HepG2 (cell line): ENCODE measurements around the gene VEGFA. TPM values are rescaled to one million over a fixed set of nuclear protein-coding genes. Genes with fewer than 3 reads are reported as not detected.
A peak's percentile ranks its signal among the peaks of the same experiment; 100 is the strongest.

ENCODE experiments used
- ARNTL ChIP-seq: sonication (generic); formaldehyde crosslinking; IDR thresholded peaks from 2 replicates; pipeline ENCODE4 v1.4.0; 2020; ENCODE audit warnings: mild to moderate bottlenecking, missing genetic modification reagents
- ATM ChIP-seq: fragments of 450-650 bp; IDR thresholded peaks from 2 replicates; pipeline ENCODE4 v1.7.1; 2017; ENCODE audit warnings: mild to moderate bottlenecking, borderline replicate concordance
- CC2D1A ChIP-seq: sonication (generic); formaldehyde crosslinking; IDR thresholded peaks from 2 replicates; pipeline ENCODE4 v1.8.1; 2023; ENCODE audit warnings: mild to moderate bottlenecking, missing genetic modification reagents
- GABPA ChIP-seq, 2 experiments: IDR thresholded peaks; 2 replicates each; pipeline ENCODE4 v1.6.1; 2011 to 2016; ENCODE audit warnings: low read depth in 2 of 2, low read length in 1 of 2, missing biosample characterization in 1 of 2, missing genetic modification characterization in 1 of 2
- SATB2 ChIP-seq: sonication (generic); formaldehyde crosslinking; IDR thresholded peaks from 2 replicates; pipeline ENCODE4 v1.5.0; 2020; ENCODE audit warnings: missing genetic modification reagents
- SPEN ChIP-seq: sonication (generic); formaldehyde crosslinking; IDR thresholded peaks from 2 replicates; pipeline ENCODE4 v1.5.1; 2020; ENCODE audit warnings: low read depth, mild to moderate bottlenecking, missing genetic modification reagents
- ZFY ChIP-seq: sonication (generic); formaldehyde crosslinking; IDR thresholded peaks from 2 replicates; pipeline ENCODE4 v1.4.0; 2020; ENCODE audit warnings: missing genetic modification reagents
- ZNF101 ChIP-seq: sonication (generic); formaldehyde crosslinking; IDR thresholded peaks from 2 replicates; pipeline ENCODE4 v1.4.0; 2020; ENCODE audit warnings: mild to moderate bottlenecking, low read depth, missing genetic modification reagents, borderline replicate concordance
- ZNF160 ChIP-seq: sonication (generic); formaldehyde crosslinking; IDR thresholded peaks from 2 replicates; pipeline ENCODE4 v1.8.0; 2022; ENCODE audit warnings: mild to moderate bottlenecking, inconsistent platforms, missing genetic modification reagents
- ZNF235 ChIP-seq: sonication (generic); formaldehyde crosslinking; IDR thresholded peaks from 2 replicates; pipeline ENCODE4 v1.8.1; 2023; ENCODE audit warnings: mild to moderate bottlenecking, missing genetic modification reagents, borderline replicate concordance
- polyA plus RNA-seq, 8 experiments: library from polyadenylated mRNA; depleted of rRNA in 3 of 8; stranded (reverse) in 7 of 8; unstranded in 1 of 8; fragments of >200 nt; fragmentation: Illumina TruSeq in 4 of 8; extraction: Trizol in 4 of 8; gene quantifications; 2 replicates each; pipeline versions ENCODE4 v1.2.1 to v1.2.3, GENCODE V29; 2011 to 2016; ENCODE audit warnings: low read depth in 4 of 8, missing spikeins in 1 of 8, mixed read lengths in 1 of 8; ENCODE audit not compliant: insufficient read depth in 1 of 8
- total RNA-seq, 5 experiments: library from RNA; depleted of rRNA; stranded (reverse); fragments of >200 nt; fragmentation: Illumina TruSeq; extraction: Trizol; gene quantifications; 2 replicates each; pipeline ENCODE4 v1.2.3, GENCODE V29; 2016; ENCODE audit warnings: low read depth in 1 of 5
- TF ChIP-seq, protein P1 (sequence below), 2 experiments: sonication (generic) in 1 of 2; formaldehyde crosslinking in 1 of 2; IDR thresholded peaks; 2 replicates each; pipeline versions ENCODE4 v1.5.1 to v1.6.1; 2011 to 2020; ENCODE audit warnings: borderline replicate concordance in 1 of 2, low read depth in 1 of 2, low read length in 1 of 2, mild to moderate bottlenecking in 1 of 2, missing genetic modification reagents in 1 of 2, moderate library complexity in 1 of 2
- TF ChIP-seq, protein P2 (sequence below): sonication (generic); formaldehyde crosslinking; IDR thresholded peaks from one replicate; pipeline ENCODE4 v1.5.1; 2020; ENCODE audit warnings: mild to moderate bottlenecking, missing genetic modification reagents; ENCODE audit errors: not compliant biosample characterization
- TF ChIP-seq, protein P3 (sequence below): IDR thresholded peaks from 2 replicates; pipeline ENCODE4 v1.6.1; 2016; ENCODE audit warnings: missing compliant biosample characterization, missing genetic modification reagents, borderline replicate concordance

VEGFA gene
- total and polyA plus RNA-seq, 2 of the 13 experiments (the other 11 are each of a cell fraction or from before 2014, with no cell fraction given): 68.1 to 629 TPM

DNA sequence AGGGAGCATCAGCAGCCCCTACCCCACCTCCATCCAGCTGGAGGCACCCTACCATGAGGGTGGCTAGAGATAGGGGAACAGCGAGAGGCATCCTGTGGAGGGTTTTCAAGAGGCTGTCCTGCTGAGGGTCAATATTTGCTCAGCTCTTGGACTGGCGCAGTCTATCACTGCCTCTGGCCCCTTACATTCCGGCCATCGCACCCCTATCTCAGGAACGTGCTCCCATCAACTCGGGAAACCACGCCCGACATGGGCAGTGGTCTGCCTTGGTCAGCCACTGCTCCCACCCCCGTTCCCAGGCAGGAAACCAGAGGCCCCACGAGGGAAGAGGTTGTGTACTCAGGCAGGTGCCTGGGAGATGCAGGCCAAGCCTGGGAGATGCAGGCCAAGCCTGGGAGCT is 57.9 kb downstream of the VEGFA start (continued):
- TF ChIP-seq, protein P1, sequence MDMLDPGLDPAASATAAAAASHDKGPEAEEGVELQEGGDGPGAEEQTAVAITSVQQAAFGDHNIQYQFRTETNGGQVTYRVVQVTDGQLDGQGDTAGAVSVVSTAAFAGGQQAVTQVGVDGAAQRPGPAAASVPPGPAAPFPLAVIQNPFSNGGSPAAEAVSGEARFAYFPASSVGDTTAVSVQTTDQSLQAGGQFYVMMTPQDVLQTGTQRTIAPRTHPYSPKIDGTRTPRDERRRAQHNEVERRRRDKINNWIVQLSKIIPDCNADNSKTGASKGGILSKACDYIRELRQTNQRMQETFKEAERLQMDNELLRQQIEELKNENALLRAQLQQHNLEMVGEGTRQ (IDR thresholded peaks at IDR 0.05; ENCODE audit: low read depth, low read length): no peak
- TF ChIP-seq, protein P1 (CRISPR knock-in tag; IDR thresholded peaks at IDR 0.05; ENCODE audit: borderline replicate concordance): no peak
- TF ChIP-seq CC2D1A (CRISPR knock-in tag) (no peak), ARNTL (no peak), ZNF160 (CRISPR knock-in tag) (no peak), SPEN (peak; percentile 50; the same call in 1 of the 2 replicates), ZFY (peak; percentile 33; the same call in 1 of the 2 replicates), SATB2 (CRISPR knock-in tag) (no peak), GABPA (IDR thresholded peaks at IDR 0.05; ENCODE audit: low read depth, low read length) (no peak), GABPA (CRISPR knock-in tag; IDR thresholded peaks at IDR 0.05; ENCODE audit: low read depth) (no peak), ZNF101 (CRISPR knock-in tag) (no peak), ATM (no peak), ZNF235 (CRISPR knock-in tag) (no peak)
- TF ChIP-seq, protein P2, sequence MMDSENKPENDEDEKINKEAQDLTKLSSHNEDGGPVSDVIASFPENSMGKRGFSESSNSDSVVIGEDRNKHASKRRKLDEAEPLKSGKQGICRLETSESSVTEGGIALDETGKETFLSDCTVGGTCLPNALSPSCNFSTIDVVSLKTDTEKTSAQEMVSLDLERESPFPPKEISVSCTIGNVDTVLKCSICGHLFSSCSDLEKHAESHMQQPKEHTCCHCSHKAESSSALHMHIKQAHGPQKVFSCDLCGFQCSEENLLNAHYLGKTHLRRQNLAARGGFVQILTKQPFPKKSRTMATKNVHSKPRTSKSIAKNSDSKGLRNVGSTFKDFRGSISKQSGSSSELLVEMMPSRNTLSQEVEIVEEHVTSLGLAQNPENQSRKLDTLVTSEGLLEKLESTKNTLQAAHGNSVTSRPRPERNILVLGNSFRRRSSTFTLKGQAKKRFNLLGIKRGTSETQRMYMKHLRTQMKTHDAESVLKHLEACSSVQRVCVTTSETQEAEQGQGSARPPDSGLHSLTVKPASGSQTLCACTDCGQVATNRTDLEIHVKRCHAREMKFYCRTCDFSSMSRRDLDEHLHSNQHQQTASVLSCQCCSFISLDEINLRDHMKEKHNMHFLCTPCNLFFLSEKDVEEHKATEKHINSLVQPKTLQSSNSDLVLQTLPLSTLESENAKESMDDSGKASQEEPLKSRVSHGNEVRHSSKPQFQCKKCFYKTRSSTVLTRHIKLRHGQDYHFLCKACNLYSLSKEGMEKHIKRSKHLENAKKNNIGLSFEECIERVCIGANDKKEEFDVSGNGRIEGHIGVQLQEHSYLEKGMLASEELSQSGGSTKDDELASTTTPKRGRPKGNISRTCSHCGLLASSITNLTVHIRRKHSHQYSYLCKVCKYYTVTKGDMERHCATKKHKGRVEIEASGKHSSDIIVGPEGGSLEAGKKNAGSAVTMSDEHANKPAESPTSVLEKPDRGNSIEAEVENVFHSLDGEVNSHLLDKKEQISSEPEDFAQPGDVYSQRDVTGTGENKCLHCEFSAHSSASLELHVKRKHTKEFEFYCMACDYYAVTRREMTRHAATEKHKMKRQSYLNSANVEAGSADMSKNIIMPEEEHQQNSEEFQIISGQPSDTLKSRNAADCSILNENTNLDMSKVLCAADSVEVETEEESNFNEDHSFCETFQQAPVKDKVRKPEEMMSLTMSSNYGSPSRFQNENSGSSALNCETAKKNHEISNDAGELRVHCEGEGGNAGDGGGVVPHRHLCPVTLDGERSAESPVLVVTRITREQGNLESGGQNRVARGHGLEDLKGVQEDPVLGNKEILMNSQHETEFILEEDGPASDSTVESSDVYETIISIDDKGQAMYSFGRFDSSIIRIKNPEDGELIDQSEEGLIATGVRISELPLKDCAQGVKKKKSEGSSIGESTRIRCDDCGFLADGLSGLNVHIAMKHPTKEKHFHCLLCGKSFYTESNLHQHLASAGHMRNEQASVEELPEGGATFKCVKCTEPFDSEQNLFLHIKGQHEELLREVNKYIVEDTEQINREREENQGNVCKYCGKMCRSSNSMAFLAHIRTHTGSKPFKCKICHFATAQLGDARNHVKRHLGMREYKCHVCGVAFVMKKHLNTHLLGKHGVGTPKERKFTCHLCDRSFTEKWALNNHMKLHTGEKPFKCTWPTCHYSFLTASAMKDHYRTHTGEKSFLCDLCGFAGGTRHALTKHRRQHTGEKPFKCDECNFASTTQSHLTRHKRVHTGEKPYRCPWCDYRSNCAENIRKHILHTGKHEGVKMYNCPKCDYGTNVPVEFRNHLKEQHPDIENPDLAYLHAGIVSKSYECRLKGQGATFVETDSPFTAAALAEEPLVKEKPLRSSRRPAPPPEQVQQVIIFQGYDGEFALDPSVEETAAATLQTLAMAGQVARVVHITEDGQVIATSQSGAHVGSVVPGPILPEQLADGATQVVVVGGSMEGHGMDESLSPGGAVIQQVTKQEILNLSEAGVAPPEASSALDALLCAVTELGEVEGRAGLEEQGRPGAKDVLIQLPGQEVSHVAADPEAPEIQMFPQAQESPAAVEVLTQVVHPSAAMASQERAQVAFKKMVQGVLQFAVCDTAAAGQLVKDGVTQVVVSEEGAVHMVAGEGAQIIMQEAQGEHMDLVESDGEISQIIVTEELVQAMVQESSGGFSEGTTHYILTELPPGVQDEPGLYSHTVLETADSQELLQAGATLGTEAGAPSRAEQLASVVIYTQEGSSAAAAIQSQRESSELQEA (CRISPR knock-in tag): peak; percentile 58
- TF ChIP-seq, protein P3, sequence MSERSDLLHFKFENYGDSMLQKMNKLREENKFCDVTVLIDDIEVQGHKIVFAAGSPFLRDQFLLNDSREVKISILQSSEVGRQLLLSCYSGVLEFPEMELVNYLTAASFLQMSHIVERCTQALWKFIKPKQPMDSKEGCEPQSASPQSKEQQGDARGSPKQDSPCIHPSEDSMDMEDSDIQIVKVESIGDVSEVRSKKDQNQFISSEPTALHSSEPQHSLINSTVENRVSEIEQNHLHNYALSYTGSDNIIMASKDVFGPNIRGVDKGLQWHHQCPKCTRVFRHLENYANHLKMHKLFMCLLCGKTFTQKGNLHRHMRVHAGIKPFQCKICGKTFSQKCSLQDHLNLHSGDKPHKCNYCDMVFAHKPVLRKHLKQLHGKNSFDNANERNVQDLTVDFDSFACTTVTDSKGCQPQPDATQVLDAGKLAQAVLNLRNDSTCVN: peak; percentile 39; the same call in 1 of the 2 replicates
